ENCODE measurements around the gene NAT8.
"Not testable (repeated sequence)": the region's sequence is repeated elsewhere in the genome, so short reads cannot be mapped to it uniquely, and the experiment has no call there.

The NAT8 gene

DNA sequence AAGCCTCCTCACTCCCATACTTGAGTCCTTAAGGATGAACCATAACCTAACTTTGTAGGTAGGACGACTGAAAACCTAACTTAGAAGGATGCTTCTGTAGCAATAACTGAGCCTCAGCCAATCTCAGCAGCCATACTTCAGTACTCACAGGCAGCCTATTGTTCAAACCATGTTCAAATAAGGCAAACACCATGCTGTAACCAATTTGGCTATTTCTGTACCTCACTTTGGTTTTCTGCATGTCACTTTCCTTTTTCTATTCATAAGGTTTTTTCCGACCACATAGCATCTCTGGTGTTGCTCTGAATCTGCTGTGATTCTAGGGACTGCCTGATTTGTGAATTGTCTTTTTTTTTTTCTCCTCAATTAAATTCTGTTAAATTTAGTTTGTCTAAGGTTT is 13.7 kb downstream of the NAT8 start:
- H3K9ac ChIP-seq (ENCODE audit: low read length); H3K27ac ChIP-seq (ENCODE audit: low read length); H3K4me3 ChIP-seq (ENCODE audit: low read length); H3K36me3 ChIP-seq (ENCODE audit: control insufficient read depth, low read depth, low read length); H3K4me1 ChIP-seq (ENCODE audit: control insufficient read depth, low read depth, low read length); H3K27me3 ChIP-seq (ENCODE audit: control insufficient read depth, insufficient read depth, low read length); H3K9me3 ChIP-seq (ENCODE audit: control insufficient read depth, low read depth, low read length): not testable (repeated sequence)

DNA sequence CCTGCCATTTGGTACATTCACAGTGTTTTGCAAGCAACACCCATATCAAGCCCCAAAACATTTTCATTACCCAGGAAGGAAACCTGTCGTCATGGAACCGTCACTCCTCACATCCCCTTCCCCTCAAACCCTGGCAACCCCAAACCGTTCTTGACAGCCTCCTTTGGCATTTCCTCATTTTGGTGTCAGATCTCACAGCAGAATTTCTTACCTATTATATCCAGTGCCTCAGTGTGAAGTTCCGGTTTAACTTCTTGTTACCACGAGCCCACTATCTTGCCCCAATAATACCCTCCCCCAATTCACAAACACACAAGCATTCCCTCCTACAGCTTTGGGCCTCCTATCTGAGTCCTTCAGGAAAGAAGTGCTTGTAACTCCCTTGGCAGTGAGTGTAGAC is 16.0 kb downstream of the NAT8 start:
- not testable (repeated sequence) for H3K27ac ChIP-seq (ENCODE audit: low read length); H3K4me3 ChIP-seq (ENCODE audit: low read length); H3K4me1 ChIP-seq (ENCODE audit: control insufficient read depth, low read depth, low read length); H3K27me3 ChIP-seq (ENCODE audit: control insufficient read depth, insufficient read depth, low read length); H3K9ac ChIP-seq (ENCODE audit: low read length); H3K9me3 ChIP-seq (ENCODE audit: control insufficient read depth, low read depth, low read length); H3K36me3 ChIP-seq (ENCODE audit: control insufficient read depth, low read depth, low read length)

DNA sequence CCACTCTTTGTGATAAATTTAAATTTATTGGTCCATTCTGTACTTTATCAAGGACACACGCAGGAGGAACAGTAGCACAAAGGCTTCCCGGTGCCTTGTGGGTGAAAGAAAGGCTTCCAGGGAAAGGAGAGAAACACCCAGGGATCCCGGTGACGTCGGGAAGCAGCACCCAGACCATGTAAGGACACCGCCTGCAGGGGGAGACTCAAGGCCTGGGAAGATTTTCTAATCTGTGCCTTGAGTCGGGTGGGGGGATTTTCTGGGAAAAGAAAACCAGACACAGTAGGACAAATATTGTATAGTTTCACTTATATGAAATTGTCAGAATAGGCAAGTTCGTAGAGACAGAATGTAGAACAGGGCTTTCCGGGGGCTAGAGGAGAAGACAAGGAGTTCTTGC is 17.6 kb downstream of the NAT8 start:
- H3K27me3 ChIP-seq (ENCODE audit: control insufficient read depth, insufficient read depth, low read length); H3K9ac ChIP-seq (ENCODE audit: low read length); H3K36me3 ChIP-seq (ENCODE audit: control insufficient read depth, low read depth, low read length); H3K27ac ChIP-seq (ENCODE audit: low read length); H3K4me3 ChIP-seq (ENCODE audit: low read length); H3K9me3 ChIP-seq (ENCODE audit: control insufficient read depth, low read depth, low read length); H3K4me1 ChIP-seq (ENCODE audit: control insufficient read depth, low read depth, low read length): not testable (repeated sequence)

DNA sequence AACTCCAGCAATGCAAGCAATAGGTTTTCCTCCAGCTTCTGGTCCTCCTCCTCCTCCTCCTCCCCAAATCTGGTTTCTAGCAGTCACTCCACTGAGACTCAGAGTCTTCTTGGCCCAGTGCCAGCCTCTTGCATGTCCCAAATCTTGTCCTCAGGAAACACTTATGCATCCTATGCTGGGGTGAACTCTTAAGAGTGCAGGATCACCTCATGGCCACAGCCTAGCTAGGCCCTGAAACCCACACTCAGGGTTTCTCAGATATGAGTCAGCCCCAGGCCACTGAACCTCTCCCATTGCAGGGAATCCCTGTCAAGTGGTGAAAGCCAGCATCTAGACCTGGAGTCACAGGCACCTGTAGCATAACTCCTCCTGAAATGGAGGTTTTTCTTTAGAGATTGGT is 18.2 kb downstream of the NAT8 start:
- not testable (repeated sequence) for H3K27me3 ChIP-seq (ENCODE audit: control insufficient read depth, insufficient read depth, low read length); H3K4me3 ChIP-seq (ENCODE audit: low read length); H3K36me3 ChIP-seq (ENCODE audit: control insufficient read depth, low read depth, low read length); H3K27ac ChIP-seq (ENCODE audit: low read length); H3K9ac ChIP-seq (ENCODE audit: low read length); H3K9me3 ChIP-seq (ENCODE audit: control insufficient read depth, low read depth, low read length); H3K4me1 ChIP-seq (ENCODE audit: control insufficient read depth, low read depth, low read length)

DNA sequence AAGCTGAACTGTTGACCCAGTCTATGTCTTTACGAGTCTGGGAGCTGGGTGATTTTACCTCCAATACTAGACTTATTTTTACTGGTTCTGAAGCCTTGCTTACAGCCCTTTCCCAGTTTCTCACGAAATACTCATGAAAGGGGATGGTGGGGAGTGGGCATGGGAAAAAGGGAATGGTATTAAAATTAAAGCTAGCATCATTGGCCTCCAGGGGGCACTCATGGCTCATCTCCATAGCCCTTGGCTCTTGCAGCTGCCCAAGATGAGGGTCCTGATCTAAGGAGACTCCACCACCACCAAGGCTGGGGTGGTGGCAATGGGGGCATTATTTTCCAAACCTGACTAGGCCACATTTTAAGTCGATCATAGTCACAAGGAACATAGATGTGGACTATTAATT is 22.3 kb downstream of the NAT8 start:
- not testable (repeated sequence) for H3K9me3 ChIP-seq (ENCODE audit: control insufficient read depth, low read depth, low read length); H3K4me3 ChIP-seq (ENCODE audit: low read length); H3K27ac ChIP-seq (ENCODE audit: low read length); H3K4me1 ChIP-seq (ENCODE audit: control insufficient read depth, low read depth, low read length); H3K9ac ChIP-seq (ENCODE audit: low read length); H3K27me3 ChIP-seq (ENCODE audit: control insufficient read depth, insufficient read depth, low read length); H3K36me3 ChIP-seq (ENCODE audit: control insufficient read depth, low read depth, low read length)

DNA sequence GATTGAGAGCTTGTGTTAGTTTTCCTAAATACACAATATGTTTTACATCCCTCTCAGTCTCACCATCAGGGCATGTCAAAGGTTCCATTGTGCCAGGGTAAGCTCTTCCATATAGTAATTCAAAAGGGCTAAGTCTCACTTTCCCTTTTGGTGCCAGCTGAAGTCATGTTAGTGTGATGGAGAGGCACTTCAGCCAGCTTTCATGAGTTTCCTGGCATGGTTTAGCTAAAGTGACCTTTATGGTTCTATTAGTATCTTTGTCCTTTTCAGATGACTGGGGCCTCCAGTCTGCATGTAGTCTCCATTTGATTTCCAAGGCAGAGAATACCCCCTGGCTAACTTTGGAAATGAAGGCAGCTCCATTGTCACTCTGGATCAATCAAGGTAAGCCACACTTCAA is 27.2 kb downstream of the NAT8 start:
- Histone ChIP-seq H3K36me3 (ENCODE audit: control insufficient read depth, low read depth, low read length) (no peaks in the 10 kb centered on the region), H3K4me1 (ENCODE audit: control insufficient read depth, low read depth, low read length) (no peaks in the 10 kb centered on the region), H3K9ac (ENCODE audit: low read length) (no peak overlapping the region), H3K4me3 (ENCODE audit: low read length) (no peak overlapping the region), H3K27me3 (ENCODE audit: control insufficient read depth, insufficient read depth, low read length) (no peaks in the 10 kb centered on the region), H3K27ac (ENCODE audit: low read length) (no peak overlapping the region), H3K9me3 (ENCODE audit: control insufficient read depth, low read depth, low read length) (no peaks in the 10 kb centered on the region)

DNA sequence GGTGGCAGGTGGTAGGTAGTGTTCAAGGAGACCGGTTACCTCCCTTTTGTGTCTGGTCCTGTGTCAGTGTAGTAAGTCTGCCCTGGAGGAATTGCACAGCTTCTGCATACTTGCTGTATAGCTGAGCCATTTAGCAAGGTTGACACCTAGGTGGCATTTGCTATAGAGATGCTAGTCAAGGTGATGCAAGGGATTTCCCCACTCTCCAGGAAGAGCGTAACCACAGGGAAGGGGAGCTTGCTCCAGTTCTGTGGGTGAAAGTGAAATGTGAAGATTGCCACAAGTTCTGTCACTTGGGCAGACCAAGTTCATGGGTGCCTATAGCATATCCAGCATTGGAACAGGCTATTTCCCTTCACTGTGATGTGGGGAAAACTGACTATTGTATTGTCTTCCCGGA is 28.1 kb downstream of the NAT8 start:
- Histone ChIP-seq H3K4me3 (ENCODE audit: low read length) (no peak overlapping the region), H3K36me3 (ENCODE audit: control insufficient read depth, low read depth, low read length) (no peaks in the 10 kb centered on the region), H3K4me1 (ENCODE audit: control insufficient read depth, low read depth, low read length) (no peaks in the 10 kb centered on the region), H3K9me3 (ENCODE audit: control insufficient read depth, low read depth, low read length) (no peaks in the 10 kb centered on the region), H3K27ac (ENCODE audit: low read length) (no peak overlapping the region), H3K9ac (ENCODE audit: low read length) (no peak overlapping the region), H3K27me3 (ENCODE audit: control insufficient read depth, insufficient read depth, low read length) (no peaks in the 10 kb centered on the region)

DNA sequence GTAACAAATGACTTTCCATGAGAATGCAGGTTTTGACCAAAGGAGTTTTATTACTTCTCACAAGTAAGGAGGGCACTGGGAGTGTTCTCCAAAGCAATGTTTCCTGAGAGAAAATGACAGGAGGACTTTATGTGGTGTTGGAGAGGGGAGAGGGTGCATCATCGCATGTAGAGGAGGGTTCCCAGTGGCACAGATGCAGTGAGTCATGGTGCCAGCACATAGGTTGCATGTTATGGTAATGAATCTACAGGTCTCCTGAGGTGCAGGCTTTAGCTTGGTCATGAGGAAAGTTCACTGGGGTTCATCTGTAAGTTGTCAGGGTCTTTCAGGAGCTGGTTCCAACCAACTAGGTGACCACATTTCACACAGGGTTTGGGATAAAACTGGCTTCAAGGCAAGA is 30.4 kb downstream of the NAT8 start:
- H3K4me1 ChIP-seq (ENCODE audit: control insufficient read depth, low read depth, low read length) = no peaks in the 10 kb centered on the region
- H3K36me3 ChIP-seq (ENCODE audit: control insufficient read depth, low read depth, low read length) = peaks cover 2% of the 10 kb centered on the region
- H3K4me3 ChIP-seq (ENCODE audit: low read length) = no peak overlapping the region
- no peaks in the 10 kb centered on the region for H3K9me3 ChIP-seq (ENCODE audit: control insufficient read depth, low read depth, low read length)
- no peak overlapping the region for H3K9ac ChIP-seq (ENCODE audit: low read length)
- no peak overlapping the region for H3K27ac ChIP-seq (ENCODE audit: low read length)
- H3K27me3 ChIP-seq (ENCODE audit: control insufficient read depth, insufficient read depth, low read length) = no peaks in the 10 kb centered on the region

DNA sequence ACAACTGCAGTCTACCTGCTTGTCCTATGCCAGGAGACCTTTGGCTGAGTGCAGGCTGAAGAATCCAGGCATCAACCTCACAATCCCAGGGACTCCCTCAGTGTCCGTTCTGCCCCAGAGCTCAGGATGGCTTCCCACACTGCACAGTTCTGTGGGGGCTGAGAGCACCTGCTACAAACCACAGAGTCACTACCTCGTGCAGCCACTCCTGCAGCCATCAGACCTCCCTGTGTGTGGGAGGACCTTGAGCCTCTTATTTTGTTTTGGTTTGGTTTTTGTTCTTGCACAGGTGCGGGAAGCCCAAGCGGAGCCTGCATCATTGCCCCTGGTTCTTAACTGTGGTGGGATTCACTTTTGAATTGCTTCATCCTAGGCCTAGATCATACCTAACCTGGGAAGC is 31.0 kb downstream of the NAT8 start:
- H3K4me3 ChIP-seq (ENCODE audit: low read length) = no peak overlapping the region

DNA sequence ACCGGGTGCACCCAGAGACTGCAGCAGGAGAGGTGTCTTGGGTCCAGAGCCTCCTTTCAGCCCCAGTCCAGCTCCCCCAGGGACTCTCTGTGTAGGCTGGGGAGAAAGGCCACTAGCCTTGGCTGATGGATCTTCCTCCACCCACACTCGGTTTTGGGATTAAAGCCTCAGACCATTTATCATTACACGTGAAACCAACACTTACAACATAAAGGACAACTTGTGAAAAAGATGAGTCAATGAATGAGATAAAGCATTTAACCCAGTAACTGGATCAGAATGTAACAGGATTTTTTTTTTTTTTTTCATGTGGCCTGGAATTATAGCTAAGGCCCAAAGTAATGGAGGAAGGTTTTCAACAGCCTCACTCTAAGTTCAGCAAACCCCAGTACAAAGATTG is 32.1 kb downstream of the NAT8 start:
- no peaks in the 10 kb centered on the region for H3K27me3 ChIP-seq (ENCODE audit: control insufficient read depth, insufficient read depth, low read length)

More for the DNA sequence above, 31.0 kb downstream of the NAT8 start:
- peaks cover 2% of the 10 kb centered on the region for H3K36me3 ChIP-seq (ENCODE audit: control insufficient read depth, low read depth, low read length)
- no peaks in the 10 kb centered on the region for H3K9me3 ChIP-seq (ENCODE audit: control insufficient read depth, low read depth, low read length)
- H3K9ac ChIP-seq (ENCODE audit: low read length) = no peak overlapping the region
- no peak overlapping the region for H3K27ac ChIP-seq (ENCODE audit: low read length)
- H3K27me3 ChIP-seq (ENCODE audit: control insufficient read depth, insufficient read depth, low read length) = no peaks in the 10 kb centered on the region
- no peaks in the 10 kb centered on the region for H3K4me1 ChIP-seq (ENCODE audit: control insufficient read depth, low read depth, low read length)

DNA sequence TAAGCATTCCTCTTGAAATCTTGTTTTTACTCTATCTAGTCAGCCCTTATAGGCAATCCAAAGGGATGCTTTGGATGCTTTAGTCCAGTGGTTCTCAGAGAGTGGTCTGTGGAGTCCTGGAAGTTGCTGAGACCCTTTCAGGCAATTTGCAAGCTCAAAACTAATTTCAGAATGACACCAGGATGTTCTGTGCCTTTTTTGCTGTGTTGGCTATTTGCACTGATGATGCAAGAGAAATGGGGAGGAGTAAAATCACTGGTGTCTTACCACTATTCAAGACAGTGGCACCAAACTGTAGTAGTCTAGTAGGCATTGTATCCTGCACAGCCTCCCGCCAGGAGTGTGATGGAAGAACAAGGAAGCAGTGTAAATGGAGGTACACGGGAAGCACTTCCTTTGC is 37.6 kb downstream of the NAT8 start:
- not testable (repeated sequence) for H3K27me3 ChIP-seq (ENCODE audit: control insufficient read depth, insufficient read depth, low read length); H3K4me3 ChIP-seq (ENCODE audit: low read length); H3K9ac ChIP-seq (ENCODE audit: low read length); H3K9me3 ChIP-seq (ENCODE audit: control insufficient read depth, low read depth, low read length); H3K27ac ChIP-seq (ENCODE audit: low read length); H3K4me1 ChIP-seq (ENCODE audit: control insufficient read depth, low read depth, low read length)
- peaks cover 13% of the 10 kb centered on the region for H3K36me3 ChIP-seq (ENCODE audit: control insufficient read depth, low read depth, low read length)

More for the DNA sequence above, 32.1 kb downstream of the NAT8 start:
- Histone ChIP-seq H3K9me3 (ENCODE audit: control insufficient read depth, low read depth, low read length) (no peaks in the 10 kb centered on the region), H3K27ac (ENCODE audit: low read length) (no peak overlapping the region), H3K9ac (ENCODE audit: low read length) (no peak overlapping the region), H3K4me3 (ENCODE audit: low read length) (no peak overlapping the region), H3K36me3 (ENCODE audit: control insufficient read depth, low read depth, low read length) (peaks cover 2% of the 10 kb centered on the region), H3K4me1 (ENCODE audit: control insufficient read depth, low read depth, low read length) (no peaks in the 10 kb centered on the region)

DNA sequence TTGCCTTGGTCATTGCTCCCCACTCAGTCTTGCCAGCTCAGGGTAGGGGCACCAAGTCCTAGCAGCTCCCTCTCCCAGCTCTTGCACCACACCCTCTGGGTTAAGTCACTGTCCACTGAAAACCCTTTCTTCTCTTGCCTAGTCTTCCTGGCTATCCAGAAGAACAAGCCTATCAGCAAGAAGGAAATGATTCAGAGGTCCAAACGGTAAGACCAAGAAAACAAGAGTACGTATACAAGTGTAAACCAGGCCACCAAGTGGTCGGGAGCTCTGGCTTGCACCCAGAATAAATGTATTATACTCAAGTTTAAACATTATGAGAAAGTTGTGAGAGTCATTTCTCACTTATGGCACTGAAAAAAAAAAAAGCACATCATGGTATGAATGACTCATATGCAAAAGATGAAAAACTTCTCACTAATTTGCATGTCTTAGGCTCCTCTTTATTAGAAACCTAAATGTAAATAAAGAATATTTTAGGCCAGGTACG is 39.1 kb downstream of the NAT8 start:
- H3K4me1 ChIP-seq (ENCODE audit: control insufficient read depth, low read depth, low read length); H3K4me3 ChIP-seq (ENCODE audit: low read length); H3K27me3 ChIP-seq (ENCODE audit: control insufficient read depth, insufficient read depth, low read length); H3K9ac ChIP-seq (ENCODE audit: low read length); H3K27ac ChIP-seq (ENCODE audit: low read length); H3K9me3 ChIP-seq (ENCODE audit: control insufficient read depth, low read depth, low read length): not testable (repeated sequence)
- H3K36me3 ChIP-seq (ENCODE audit: control insufficient read depth, low read depth, low read length) = peaks cover 10% of the 10 kb centered on the region

DNA sequence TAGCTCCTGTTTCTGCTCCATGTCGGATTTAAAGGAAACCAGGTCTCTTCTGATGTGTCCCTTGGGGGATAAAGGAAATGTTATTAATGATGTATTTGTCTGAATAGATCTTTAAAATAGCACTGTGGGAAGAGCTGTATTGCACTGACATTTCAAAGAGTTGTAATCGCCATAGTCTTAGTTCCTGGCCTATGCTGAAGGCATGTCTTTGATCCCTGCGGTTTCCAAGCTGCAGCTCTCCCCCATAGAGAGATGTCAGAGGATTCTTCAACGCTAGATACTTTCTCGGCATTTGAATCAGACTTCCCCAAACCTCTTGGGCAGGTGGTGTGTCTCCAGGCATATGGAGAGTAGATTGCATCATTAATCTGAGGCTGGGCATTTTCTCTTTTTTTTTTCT is 40.4 kb downstream of the NAT8 start:
- Histone ChIP-seq H3K4me3 (ENCODE audit: low read length) (no peak overlapping the region), H3K27ac (ENCODE audit: low read length) (no peak overlapping the region), H3K9ac (ENCODE audit: low read length) (no peak overlapping the region), H3K4me1 (ENCODE audit: control insufficient read depth, low read depth, low read length) (no peaks in the 10 kb centered on the region), H3K27me3 (ENCODE audit: control insufficient read depth, insufficient read depth, low read length) (no peaks in the 10 kb centered on the region), H3K9me3 (ENCODE audit: control insufficient read depth, low read depth, low read length) (no peaks in the 10 kb centered on the region), H3K36me3 (ENCODE audit: control insufficient read depth, low read depth, low read length) (peaks cover 10% of the 10 kb centered on the region)

Data from iPS-18a (cell line).